MM.1S (cell line): ENCODE results near the gene TOM1.

ENCODE experiments used
- DNase-seq: peaks from one replicate; pipeline ENCODE4 v3.0.0-alpha.2; 2015
- H2AFZ ChIP-seq: fragments of 300-600 bp; sonication (generic); 2 replicates; pipeline ENCODE4 v1.6.0; 2016; ENCODE audit warnings: antibody characterized with exemption, low read length
- H3F3A ChIP-seq: fragments of 300-600 bp; sonication (generic); 2 replicates; pipeline ENCODE4 v1.6.1; 2016; ENCODE audit warnings: mild to moderate bottlenecking, antibody characterized with exemption, low read length, moderate library complexity, mixed read lengths; ENCODE audit not compliant: insufficient read depth
- H3K27ac ChIP-seq: fragments of 300-600 bp; sonication (generic); 2 replicates; pipeline ENCODE4 v1.5.1; 2016; ENCODE audit warnings: mild to moderate bottlenecking, low read length
- H3K27me3 ChIP-seq: fragments of 300-600 bp; sonication (generic); replicated peaks from 2 replicates; pipeline ENCODE4 v1.6.0; 2016; ENCODE audit warnings: low read length; ENCODE audit not compliant: insufficient read depth
- H3K36me3 ChIP-seq: fragments of 300-600 bp; sonication (generic); replicated peaks from 2 replicates; pipeline ENCODE4 v1.6.1; 2016; ENCODE audit warnings: mild to moderate bottlenecking, low read length, mixed read lengths; ENCODE audit not compliant: insufficient read depth
- H3K4me1 ChIP-seq: fragments of 300-600 bp; sonication (generic); 2 replicates; pipeline ENCODE4 v1.6.1; 2016; ENCODE audit warnings: low read length, mixed read lengths
- H3K4me2 ChIP-seq: fragments of 300-600 bp; sonication (generic); 2 replicates; pipeline ENCODE4 v1.6.0; 2016; ENCODE audit warnings: low read depth, low read length
- H3K4me3 ChIP-seq: fragments of 300-600 bp; sonication (generic); 2 replicates; pipeline ENCODE4 v1.5.1; 2016; ENCODE audit warnings: low read length, mixed read lengths
- H3K79me2 ChIP-seq: fragments of 300-600 bp; sonication (generic); 2 replicates; pipeline ENCODE4 v1.6.1; 2016; ENCODE audit warnings: mixed run types, low read length, mixed read lengths
- H3K9ac ChIP-seq: fragments of 300-600 bp; sonication (generic); 2 replicates; pipeline ENCODE4 v1.6.1; 2016; ENCODE audit warnings: low read length, mixed read lengths
- H3K9me2 ChIP-seq: fragments of 300-600 bp; sonication (generic); replicated peaks from 2 replicates; pipeline ENCODE4 v1.6.1; 2016; ENCODE audit warnings: mild to moderate bottlenecking, low read length, mixed read lengths; ENCODE audit not compliant: insufficient read depth
- H3K9me3 ChIP-seq: fragments of 300-600 bp; sonication (generic); replicated peaks from 2 replicates; pipeline ENCODE4 v1.6.1; 2016; ENCODE audit warnings: mild to moderate bottlenecking, low read length, mixed read lengths; ENCODE audit not compliant: insufficient read depth
- H4K20me1 ChIP-seq: fragments of 300-600 bp; sonication (generic); 2 replicates; pipeline ENCODE4 v1.6.1; 2016; ENCODE audit warnings: mild to moderate bottlenecking, low read length, moderate library complexity, mixed read lengths; ENCODE audit not compliant: insufficient read depth
- CTCF ChIP-seq: fragments of 300-600 bp; sonication (generic); IDR thresholded peaks from 2 replicates; pipeline ENCODE4 v1.5.1; 2016; ENCODE audit warnings: antibody characterized with exemption, low read length, mixed read lengths
- EZH2 ChIP-seq: fragments of 300-600 bp; sonication (generic); optimal IDR thresholded peaks from 2 replicates; pipeline ENCODE3; 2017; ENCODE audit warnings: low read depth, mild to moderate bottlenecking, antibody characterized with exemption, low read length, mixed read lengths
- EZH2phosphoT487 ChIP-seq: fragments of 300-600 bp; sonication (generic); IDR thresholded peaks from 2 replicates; pipeline ENCODE4 v1.6.1; 2018; ENCODE audit warnings: antibody characterized with exemption, low read length

Gene TOM1

GRCh38 chr22:35348026-35348590 lies 48.4 kb downstream of the TOM1 start:
- no peaks in the 10 kb centered on the region for H3K9me2 ChIP-seq
- no peaks in the 10 kb centered on the region for H3K27me3 ChIP-seq
- peaks cover 51% of the 10 kb centered on the region for H3K4me1 ChIP-seq
- TF ChIP-seq EZH2phosphoT487 = no peak
- TF ChIP-seq CTCF = no peak
- TF ChIP-seq EZH2 = no peak
- H3K9ac ChIP-seq = no peak overlapping the region
- no peaks in the 10 kb centered on the region for H3K9me3 ChIP-seq
- no peak overlapping the region for H3K4me2 ChIP-seq
- no peaks in the 10 kb centered on the region for H3K36me3 ChIP-seq
- no peaks in the 10 kb centered on the region for H4K20me1 ChIP-seq
- H3F3A ChIP-seq = peaks cover 35% of the 10 kb centered on the region
- H3K27ac ChIP-seq = no peak overlapping the region
- H2AFZ ChIP-seq = no peak overlapping the region
- H3K79me2 ChIP-seq = no peaks in the 10 kb centered on the region
- DNase-seq = no peak
- H3K4me3 ChIP-seq = no peak overlapping the region

GRCh38 chr22:35348703-35349102 lies 49.0 kb downstream of the TOM1 start:
- Histone ChIP-seq H3K4me1 (peaks cover 47% of the 10 kb centered on the region), H3K79me2 (no peaks in the 10 kb centered on the region), H3K4me3 (no peak overlapping the region), H3K9me2 (no peaks in the 10 kb centered on the region), H3K4me2 (no peak overlapping the region), H4K20me1 (no peaks in the 10 kb centered on the region), H3K27ac (no peak overlapping the region), H3K27me3 (no peaks in the 10 kb centered on the region), H3K9me3 (no peaks in the 10 kb centered on the region), H2AFZ (no peak overlapping the region), H3F3A (peaks cover 35% of the 10 kb centered on the region), H3K9ac (no peak overlapping the region), H3K36me3 (no peaks in the 10 kb centered on the region)
- DNase-seq = no peak
- TF ChIP-seq CTCF (no peak), EZH2phosphoT487 (no peak), EZH2 (no peak)

GRCh38 chr22:35349368-35349703 lies 49.6 kb downstream of the TOM1 start:
- H3K9me3 ChIP-seq = no peaks in the 10 kb centered on the region
- no peaks in the 10 kb centered on the region for H3K36me3 ChIP-seq
- H3K4me3 ChIP-seq = no peak overlapping the region
- no peak overlapping the region for H3K9ac ChIP-seq
- no peaks in the 10 kb centered on the region for H3K79me2 ChIP-seq
- H3K4me1 ChIP-seq = peaks cover 41% of the 10 kb centered on the region
- no peak overlapping the region for H3K27ac ChIP-seq
- DNase-seq = no peak
- H3K4me2 ChIP-seq = no peak overlapping the region
- H3K27me3 ChIP-seq = no peaks in the 10 kb centered on the region
- TF ChIP-seq EZH2phosphoT487 (no peak), CTCF (no peak), EZH2 (no peak)
- H3K9me2 ChIP-seq = no peaks in the 10 kb centered on the region
- no peak overlapping the region for H2AFZ ChIP-seq
- H3F3A ChIP-seq = peaks cover 28% of the 10 kb centered on the region
- H4K20me1 ChIP-seq = no peaks in the 10 kb centered on the region
